ENCODE data around the gene TGIF1.

Gene TGIF1

GRCh38 chr18:3482258-3482657 is 32.3 kb downstream of the TGIF1 start:
- DNase-seq (ENCODE audit: low spot score): no peak

DNA sequence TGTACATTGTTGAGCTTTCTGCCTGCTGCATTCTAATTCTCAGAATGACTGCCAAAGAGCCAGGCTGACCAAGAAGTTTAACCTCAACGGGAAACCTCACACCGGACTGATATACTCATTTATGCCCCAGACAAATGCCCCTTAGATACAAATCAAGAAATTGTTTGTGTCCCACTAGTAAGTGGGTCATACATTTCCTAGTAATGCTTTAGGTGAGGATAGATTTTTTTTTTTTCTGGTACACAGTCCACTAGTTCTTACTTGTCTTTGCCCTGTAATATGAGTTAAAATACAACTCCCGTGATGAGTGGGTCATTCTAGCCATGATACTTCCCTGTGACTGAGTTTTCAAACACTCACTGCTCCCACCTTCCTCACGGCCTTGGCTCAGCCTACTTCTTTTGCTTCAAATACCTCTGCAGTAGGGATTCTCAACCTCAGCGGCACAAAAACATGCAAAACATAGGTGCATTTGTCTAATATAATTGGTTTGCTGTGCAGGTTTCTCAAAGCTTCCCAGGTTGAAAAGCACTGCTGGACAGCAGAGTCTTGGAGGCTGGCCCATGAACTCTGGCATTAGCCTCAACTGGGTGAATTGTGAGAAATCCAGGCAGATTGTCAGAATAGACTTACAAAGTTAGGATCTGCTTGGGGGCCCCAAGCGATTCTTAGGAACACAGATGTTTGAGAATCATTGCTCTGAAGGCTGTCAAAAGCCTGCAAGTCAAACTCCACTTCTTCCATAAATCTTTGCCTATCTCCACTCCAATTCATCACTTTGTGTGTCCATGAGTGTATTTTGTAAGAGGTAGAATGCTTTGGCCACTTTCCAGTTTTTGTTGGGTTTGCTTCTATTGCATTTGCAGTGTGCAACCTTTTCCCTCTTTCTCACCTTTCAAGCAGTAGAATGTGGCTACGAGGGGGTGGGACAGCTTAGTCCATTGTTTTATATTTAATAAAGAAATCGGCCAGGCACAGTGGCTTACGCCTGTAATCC is 35.5 kb downstream of the TGIF1 start:
- DNase-seq (ENCODE audit: low spot score): no peak

DNA sequence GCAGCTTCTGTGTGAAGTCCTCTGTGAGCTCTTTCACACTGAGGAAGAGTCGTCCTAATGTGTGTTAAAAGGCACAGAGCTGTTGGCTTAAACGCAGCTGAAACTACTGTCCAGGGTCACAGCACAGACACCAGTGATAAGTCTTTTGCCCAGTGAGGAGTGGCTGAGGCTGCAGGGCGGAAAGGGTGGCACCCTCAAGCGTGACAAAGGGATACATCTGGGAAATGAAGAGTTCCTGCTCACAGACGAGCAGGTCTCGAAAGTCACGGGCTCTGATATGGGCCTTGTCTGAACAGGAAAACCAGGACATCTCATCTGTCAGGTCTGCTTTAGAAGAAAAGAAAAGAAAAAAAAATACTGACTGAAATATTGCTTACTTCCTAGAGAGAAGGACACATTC is 36.5 kb downstream of the TGIF1 start:
- no peak for DNase-seq (ENCODE audit: low spot score)

DNA sequence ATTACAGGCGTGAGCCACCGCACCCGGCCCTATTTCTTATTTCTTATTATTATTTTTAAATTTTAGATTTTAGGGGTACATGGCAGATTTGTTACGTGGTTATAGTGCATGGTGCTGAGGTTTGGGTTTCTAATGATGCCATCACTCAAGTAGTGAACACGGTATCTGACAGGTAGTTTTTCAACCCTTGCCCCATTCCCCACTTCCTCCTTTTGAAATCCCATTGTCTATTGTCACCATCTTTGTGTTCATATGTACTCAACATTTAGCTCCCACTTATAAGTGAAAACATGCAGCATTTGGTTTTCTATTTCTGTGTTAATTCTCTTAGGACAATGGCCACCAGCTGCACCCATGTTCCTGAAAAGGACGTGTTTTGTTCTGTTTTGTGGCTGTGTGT is 39.5 kb downstream of the TGIF1 start:
- DNase-seq (ENCODE audit: low spot score): no peak

DNA sequence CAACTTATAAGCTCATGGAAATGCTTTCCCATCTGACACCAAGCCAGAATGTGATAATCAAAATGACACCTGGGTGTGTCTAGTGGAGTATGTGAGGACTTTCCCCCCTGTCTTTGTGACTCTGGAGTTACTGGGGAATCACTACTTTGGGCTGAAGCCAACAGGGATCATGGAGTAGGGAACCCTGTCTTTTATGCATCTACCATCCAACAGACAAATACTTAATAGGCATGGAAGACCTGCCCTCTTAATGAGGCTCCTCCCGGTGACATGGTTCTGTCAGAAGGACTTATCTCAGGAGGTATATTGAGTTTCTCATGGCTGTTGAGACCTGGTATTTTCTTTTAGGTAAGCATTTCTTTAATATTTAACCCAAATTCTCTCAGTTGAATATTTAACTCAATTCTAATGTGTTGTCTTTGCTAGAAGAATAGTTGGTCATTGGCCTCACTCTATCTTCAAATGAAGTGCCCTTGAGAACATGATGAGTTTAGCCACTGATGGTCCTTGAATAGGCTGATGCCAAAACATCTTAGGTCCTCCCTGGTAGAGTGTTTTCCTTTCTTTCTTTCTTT is 42.1 kb downstream of the TGIF1 start:
- no peak for DNase-seq (ENCODE audit: low spot score)

DNA sequence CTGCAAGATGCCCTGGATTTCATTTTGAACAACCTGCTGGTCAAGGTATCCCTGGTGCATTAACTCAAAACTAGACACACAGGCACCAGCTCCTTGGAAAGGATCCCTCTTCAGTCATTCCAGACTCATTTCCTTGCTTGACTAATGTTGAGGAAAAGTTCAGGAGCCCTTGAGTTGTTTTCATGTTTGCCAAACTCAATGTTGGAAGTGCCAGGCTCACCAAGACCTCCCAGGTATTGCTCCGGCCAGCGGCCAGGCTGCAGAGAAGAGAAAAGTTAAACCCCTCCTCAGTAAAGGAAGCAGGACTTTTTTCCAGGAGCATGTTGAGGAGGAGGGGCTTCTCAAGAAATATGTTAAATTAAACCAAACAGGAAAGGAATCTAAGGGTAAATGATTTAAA is 42.7 kb downstream of the TGIF1 start:
- DNase-seq (ENCODE audit: low spot score): no peak

DNA sequence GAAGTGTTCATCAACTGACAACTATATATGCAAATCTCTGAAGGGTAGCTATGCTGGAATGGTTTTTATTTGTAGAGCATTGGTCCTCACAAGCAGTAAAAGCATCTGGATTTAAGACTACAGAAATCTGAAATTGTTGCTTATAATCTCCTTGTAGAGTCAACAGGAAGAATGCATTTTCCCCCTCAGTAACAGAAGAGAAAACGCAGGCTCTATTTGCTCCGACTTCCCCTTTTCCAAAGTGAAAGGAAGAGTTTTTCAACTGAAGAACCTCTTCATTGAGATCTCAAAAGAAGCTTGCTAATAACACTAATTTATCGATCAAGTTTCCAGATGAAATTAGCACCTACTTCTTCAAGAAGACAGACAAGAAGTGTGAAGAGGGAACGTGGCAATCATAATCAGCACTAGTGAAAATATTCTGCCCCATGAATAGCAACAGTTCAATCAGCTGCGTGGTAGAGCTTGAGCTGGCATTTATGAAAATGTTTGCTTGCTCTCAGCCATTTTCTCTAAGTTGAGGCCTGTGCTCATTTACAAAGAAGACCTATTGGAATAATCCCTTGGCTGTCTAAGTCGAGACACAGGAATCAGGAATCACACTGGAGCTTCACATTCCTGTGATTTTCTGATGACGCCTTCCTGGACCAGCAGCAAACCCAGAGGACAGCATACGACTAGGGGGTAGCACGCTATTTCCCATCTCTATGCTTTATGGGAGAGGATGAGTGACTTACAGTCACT is 43.7 kb downstream of the TGIF1 start:
- no peak for DNase-seq (ENCODE audit: low spot score)

- no peak for DNase-seq (ENCODE audit: low spot score)
These were observed 44.2 kb downstream of the TGIF1 start for GRCh38 chr18:3494245-3494526.

GRCh38 chr18:3494569-3494968 is 44.6 kb downstream of the TGIF1 start:
- no peak for DNase-seq (ENCODE audit: low spot score)

DNA sequence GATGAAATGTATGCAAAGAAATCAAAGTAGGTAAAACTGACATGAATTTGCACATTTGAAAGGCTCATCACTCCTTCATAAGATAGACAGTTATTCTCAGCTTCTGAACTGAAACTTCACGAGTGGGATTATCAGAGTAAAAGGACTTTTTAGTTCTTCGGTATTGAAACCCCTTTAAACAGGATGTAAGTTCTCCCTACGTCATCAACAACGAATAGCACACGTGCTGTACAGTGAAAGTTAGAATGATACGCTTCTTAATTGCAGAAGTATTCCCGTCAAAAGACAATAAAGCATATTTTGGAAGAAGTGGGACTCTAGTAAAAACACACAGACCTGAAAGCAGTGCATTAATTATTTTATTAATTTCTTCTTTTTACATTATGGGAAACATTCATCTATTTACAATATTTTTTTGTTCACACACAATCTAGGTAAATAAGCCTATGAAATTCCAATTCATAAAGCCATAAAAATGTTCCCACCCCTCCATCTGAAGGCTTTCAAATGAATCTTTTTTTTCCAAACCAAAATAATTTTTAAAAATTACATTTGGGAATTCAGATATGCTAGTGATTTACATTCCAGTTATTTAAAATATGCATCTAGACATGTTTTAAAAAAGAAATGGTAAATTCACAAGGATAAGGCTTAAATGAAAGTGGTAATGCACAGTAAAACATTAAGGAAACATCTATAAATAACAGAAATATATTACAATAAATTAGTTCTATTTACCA is 45.9 kb downstream of the TGIF1 start:
- DNase-seq (ENCODE audit: low spot score): no peak

- peak; percentile 1 for DNase-seq (ENCODE audit: low spot score)
These were observed 48.9 kb downstream of the TGIF1 start for GRCh38 chr18:3498698-3499471.

- no peak for DNase-seq (ENCODE audit: low spot score)
These were observed 49.5 kb downstream of the TGIF1 start for GRCh38 chr18:3499501-3499900.

DNA sequence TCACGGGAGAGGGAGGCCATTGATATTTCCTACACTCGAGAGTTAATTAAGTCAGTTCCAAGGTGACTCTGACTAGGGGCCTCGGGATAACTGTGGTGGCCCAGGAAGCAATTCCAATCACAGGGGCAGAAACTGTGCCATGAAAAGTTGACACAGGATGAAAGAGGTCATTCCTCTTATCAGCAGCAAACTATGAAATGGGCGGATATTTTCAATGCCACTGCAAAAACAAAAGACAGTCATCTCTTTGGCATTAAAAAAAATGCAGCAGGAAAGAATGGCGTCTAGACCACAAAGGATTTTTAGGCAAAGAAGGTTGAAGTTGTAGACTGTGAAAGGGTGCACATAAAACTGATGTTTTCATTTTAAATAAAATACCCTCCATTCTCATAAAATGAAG is 50.0 kb downstream of the TGIF1 start:
- DNase-seq (ENCODE audit: low spot score): no peak

DNA sequence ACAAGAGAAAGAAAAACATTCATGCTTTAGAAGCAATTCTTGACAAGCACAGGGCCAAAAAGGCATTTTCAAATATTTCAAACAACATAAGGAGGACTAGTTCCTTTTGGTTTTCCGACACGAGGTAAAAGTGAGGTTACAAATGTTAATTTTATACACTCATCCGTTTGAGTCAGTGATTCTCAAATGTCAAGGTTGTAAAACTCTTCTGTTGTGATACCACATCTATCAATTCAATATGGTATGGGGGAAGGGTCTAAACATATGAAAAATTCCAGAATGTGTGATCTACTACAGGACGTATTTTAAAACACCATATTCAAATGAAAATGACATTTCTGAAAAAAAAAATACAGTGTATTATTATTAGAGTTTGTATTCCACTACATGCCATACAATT is 52.7 kb downstream of the TGIF1 start:
- no peak for DNase-seq (ENCODE audit: low spot score)

DNA sequence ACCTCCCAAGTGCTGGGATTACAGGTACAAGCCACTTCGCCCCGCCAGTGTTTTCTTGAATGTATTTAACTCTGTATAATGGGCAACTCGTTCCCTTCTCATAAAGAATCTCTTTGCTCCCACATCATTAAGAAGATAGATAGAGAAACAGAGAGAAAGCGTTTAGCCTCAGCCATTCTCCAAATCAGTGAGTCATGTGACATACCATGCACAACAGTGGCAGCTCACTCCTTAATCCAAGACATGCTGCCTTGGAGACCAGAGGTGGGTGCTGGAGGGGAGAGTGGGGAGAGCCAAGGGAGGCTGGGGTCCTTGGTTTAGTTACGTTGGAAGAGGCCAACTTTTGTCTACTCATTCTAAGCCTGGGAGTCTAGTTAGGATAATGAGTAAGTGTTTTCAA is 54.7 kb downstream of the TGIF1 start:
- no peak for DNase-seq (ENCODE audit: low spot score)

- DNase-seq (ENCODE audit: low spot score): no peak
These were observed 58.9 kb downstream of the TGIF1 start for GRCh38 chr18:3508576-3509549.
